ENCODE data around the gene PWP2.
"Not testable (repeated sequence)": the region's sequence is repeated elsewhere in the genome, so short reads cannot be mapped to it uniquely, and the experiment has no call there.

Gene PWP2

DNA sequence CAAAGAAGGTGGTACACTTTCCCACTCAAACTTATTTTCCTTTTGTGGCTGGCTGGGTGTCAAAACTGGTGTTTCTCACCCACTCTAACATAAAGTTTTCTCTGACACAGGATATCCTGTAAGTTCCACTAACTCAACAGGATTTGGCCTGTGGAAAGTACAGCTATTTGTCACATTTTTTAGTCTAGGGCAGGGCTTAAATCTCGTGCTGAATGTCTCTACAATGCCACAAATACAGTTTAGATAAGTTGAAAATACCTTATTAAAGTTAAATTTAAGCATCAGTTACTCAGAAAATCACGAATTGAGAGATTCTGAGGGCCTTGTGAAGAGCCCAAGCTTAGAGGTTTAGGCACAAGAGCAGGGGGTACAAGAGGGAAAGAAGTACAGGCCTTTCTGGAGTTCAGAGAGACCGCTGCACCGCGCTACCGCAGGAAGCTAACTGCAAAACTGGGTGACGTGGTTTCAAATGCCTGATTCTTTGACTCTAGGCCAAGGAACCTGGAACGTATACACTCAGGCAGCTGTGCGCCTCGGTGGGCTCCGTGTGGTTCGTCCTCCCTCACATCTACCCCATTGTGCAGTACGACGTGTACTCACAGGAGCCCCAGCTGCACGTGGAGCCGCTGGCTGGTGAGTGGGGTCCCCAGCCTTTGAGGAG, 23.4 kb upstream of the PWP2 start:
- DNase-seq, result no peak

GRCh38 chr21:44084496-44085241, 22.5 kb upstream of the PWP2 start:
- no peak for DNase-seq

GRCh38 chr21:44085491-44086321, 21.5 kb upstream of the PWP2 start:
- DNase-seq, result no peak

GRCh38 chr21:44086636-44087425, 20.4 kb upstream of the PWP2 start:
- no peak for DNase-seq

GRCh38 chr21:44087426-44088400, 19.5 kb upstream of the PWP2 start:
- no peak for DNase-seq

GRCh38 chr21:44088401-44088780, 18.8 kb upstream of the PWP2 start:
- DNase-seq, result no peak

DNA sequence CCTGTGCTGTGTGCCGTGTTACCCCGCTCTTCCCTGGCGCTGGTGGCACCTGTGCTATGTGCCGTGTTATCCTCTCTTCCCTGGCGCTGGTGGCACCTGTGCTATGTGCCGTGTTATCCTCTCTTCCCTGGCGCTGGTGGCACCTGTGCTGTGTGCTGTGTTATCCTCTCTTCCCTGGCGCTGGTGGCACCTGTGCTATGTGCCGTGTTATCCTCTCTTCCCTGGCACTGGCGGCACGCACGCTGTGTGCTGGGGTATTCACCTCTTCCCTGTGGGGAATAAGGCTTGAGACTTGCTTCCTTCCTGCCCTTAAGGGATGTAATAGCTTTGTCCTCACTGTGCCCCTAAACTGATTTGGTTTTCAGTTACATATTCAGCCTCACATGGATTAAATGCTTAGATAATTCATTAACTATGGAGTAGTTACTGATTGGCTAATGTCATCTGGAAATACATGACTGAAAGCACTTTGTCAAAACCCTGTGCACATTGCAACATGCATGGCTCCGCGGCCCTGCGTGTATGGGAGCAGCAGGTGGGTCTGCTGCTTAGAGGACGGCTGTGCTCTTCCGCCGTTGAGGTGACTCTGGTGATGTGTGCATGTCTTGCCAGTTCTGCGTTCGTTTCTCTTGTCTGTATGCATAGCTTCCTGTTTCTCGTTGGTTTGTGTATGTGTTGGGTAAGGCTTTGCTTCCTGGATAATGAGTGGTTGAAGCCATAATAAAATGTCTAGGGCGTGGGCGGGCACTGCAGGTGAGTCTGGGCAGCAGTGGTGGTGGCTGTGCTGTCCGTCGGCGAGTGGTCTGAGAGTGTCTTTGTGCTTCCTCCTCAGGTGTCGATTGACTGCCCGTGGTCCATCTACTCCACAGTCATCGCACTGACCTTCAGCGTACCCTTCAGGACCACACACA, 17.9 kb upstream of the PWP2 start:
- peak; percentile 73 for DNase-seq

DNA sequence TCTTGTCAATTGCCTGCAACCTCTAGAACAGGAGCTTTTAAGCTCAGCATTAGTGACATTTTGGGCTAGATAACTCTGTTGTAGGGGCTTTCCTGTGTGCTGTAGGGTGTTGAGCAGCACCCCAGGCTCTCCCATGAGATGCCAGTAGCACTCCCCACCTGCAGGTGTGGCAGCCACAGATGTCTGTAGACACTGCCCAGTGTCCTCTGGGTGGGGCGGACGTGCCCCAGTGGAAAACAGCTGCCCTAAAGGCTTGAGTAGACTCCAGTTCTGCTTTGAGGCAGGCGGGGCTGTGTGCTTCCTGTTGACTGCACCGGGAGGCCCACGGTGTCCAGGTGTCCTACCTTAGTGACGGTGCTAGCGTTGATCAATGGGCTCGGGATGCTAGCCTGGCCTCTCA, 16.9 kb upstream of the PWP2 start:
- DNase-seq, result no peak

GRCh38 chr21:44092211-44092610, 15.0 kb upstream of the PWP2 start:
- no peak for DNase-seq

DNA sequence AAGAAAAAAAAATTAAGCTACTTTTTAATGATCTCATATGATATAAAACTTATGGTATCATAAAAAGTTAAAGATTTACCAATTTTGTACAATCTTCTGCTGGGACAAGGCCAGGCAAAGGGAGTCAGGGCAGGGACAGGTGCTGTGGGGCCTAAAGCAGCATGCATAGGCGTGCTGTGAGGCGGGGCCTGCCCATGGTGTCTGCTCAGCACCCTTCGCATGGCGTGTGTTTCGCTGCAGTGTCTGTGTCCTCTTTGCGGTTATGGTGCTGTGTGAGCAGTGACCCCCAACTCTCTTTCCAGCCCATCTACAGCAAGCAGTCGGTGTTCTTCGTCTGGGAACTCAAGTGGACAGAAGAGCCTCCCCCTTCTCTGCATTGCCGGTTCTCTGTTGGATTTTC, 13.4 kb upstream of the PWP2 start:
- no peak for DNase-seq

GRCh38 chr21:44094832-44095231, 12.4 kb upstream of the PWP2 start:
- no peak for DNase-seq

DNA sequence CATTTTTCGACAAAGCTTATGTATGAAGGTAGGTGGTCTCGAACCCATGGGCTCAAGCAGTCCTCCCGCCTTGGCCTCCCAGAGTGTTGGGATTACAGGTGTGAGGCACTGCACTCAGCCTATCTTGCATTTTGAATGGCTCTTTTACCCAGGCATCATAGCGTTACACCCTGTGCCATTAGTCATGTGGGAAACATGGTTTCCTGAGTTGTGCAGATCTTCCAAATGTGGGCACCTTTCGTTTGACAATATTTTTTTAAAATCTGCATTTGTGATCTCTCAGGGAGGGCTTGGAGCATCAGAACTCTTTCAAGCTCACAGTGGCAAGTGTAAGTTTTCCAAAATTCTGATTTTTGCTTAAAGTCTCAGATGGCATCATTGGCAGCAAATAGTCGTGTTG, 8.7 kb upstream of the PWP2 start:
- not testable (repeated sequence) for DNase-seq

- not testable (repeated sequence) for DNase-seq
These were observed 8.2 kb upstream of the PWP2 start for GRCh38 chr21:44098964-44099363.

DNA sequence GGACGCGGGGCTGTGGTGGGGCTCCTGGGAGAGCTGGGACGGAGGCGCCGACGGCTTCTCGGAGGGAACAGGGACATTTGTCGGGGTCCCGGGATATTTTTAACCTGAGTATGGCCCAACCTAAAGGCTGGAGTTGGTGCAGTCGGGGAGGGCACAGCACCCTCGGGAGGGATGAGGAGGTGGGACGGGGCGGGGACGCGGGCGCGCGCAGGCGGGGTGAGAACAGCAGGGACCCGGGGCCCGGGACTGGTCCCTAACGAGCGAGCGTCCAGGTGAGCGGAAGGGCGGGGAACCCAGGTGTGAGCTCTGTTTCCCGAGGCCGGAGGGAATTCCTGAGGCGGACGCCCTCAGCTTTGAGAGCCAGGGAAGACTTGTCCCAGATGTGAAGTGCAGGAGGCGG, 390 bp downstream of the PWP2 start:
- not testable (repeated sequence) for DNase-seq

DNA sequence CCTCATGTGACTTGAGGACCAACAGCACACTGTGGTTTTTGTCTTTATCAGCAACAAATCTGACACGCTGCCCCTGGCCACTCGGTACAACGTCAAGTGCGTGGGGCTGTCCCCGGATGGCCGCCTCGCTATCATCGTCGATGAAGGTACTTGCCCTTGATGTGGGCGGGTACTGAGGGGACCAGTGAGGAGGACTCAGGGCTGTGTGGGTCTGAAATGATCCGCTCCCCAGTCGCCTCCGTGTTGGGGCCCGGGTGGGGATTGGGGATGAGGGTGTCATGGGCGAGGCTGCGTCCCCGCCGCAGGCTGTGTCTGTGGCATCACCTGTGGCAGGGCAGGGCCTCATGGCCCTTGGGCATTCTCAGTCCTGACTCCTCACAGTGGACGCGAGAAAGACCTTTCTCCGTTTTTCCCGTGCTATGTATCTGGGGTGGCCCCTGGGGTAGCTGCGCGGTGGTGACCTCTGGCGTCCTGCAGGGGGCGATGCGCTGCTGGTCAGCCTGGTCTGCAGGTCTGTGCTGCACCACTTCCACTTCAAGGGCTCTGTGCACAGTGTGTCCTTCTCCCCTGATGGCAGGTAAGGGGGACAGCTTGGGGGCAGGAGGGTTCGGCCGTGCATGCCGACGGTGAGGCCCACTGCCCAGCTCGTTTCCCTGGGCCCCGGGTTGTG, 6.6 kb downstream of the PWP2 start:
- DNase-seq, result not testable (repeated sequence)

DNA sequence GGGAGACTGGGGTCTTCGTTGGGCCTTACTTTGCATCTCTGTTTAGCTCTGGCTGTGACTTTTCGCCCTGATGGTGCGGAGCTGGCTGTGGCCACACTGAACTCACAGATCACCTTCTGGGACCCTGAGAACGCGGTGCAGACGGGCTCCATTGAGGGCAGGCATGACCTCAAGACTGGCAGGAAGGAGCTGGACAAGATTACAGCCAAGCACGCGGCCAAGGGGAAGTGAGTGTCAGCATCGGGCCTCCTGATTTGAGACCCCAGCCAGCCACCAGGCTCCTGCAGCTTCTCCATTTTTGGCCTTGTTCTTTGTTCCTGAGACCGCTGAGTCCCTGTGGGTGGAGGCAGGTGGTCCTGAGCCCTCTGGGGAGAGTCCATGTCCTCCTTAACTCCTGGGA, 14.9 kb downstream of the PWP2 start:
- DNase-seq, result not testable (repeated sequence)

- not testable (repeated sequence) for DNase-seq
These were observed 20.6 kb downstream of the PWP2 start for GRCh38 chr21:44127827-44128226.

DNA sequence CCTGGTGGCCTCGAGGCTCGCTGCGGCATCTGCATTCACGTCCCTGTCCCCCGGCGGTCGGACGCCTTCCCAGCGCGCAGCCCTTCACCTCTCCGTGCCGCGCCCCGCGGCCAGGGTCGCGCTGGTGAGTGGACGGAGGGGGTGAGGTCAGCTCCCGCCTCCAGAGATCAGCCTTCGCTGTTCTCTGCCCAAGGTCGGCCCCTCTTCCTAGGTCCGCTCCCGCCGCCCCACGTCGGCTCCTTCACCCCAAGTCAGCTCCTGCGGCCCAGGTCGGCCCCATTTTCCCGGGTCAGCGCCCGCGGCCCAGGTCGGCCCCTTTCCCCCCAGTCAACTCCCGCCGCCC, 26.5 kb downstream of the PWP2 start:
- DNase-seq, result not testable (repeated sequence)

GRCh38 chr21:44134732-44135131, 27.5 kb downstream of the PWP2 start:
- DNase-seq, result not testable (repeated sequence)

- not testable (repeated sequence) for DNase-seq
These were observed 30.8 kb downstream of the PWP2 start for GRCh38 chr21:44138039-44138438.

All from GF-D8 (cell line).